Fibroblast of skin of back (primary cell): Measurements from ENCODE around the gene CDH23.
A peak's percentile ranks its signal among the peaks of the same experiment; 100 is the strongest.

Experiments
- DNase-seq: peaks from one replicate; pipeline ENCODE4 v3.0.0-alpha.2; 2013

CDH23 gene

GRCh38 chr10:71805776-71806703 lies 409.3 kb downstream of the CDH23 start:
- DNase-seq, result peak; percentile 47

- no peak for DNase-seq
These were observed 410.2 kb downstream of the CDH23 start for GRCh38 chr10:71806704-71807556.

GRCh38 chr10:71807557-71808510 lies 411.1 kb downstream of the CDH23 start:
- no peak for DNase-seq

GRCh38 chr10:71809628-71810027 lies 412.9 kb downstream of the CDH23 start:
- DNase-seq, result no peak

- DNase-seq, result no peak
These were observed 413.5 kb downstream of the CDH23 start for GRCh38 chr10:71810048-71810750.

GRCh38 chr10:71811351-71811750 lies 414.6 kb downstream of the CDH23 start:
- DNase-seq, result no peak

GRCh38 chr10:71812016-71812912 lies 415.5 kb downstream of the CDH23 start:
- peak; percentile 42 for DNase-seq

- DNase-seq, result no peak
These were observed 416.3 kb downstream of the CDH23 start for GRCh38 chr10:71812913-71813590.

GRCh38 chr10:71814922-71815411 lies 418.2 kb downstream of the CDH23 start:
- no peak for DNase-seq

- no peak for DNase-seq
These were observed 418.9 kb downstream of the CDH23 start for GRCh38 chr10:71815515-71816130.

GRCh38 chr10:71816421-71816851 lies 419.7 kb downstream of the CDH23 start:
- DNase-seq, result no peak

- no peak for DNase-seq
These were observed 420.4 kb downstream of the CDH23 start for GRCh38 chr10:71816936-71817618.

- no peak for DNase-seq
These were observed 421.3 kb downstream of the CDH23 start for GRCh38 chr10:71817831-71818655.

GRCh38 chr10:71818674-71819260 lies 422.0 kb downstream of the CDH23 start:
- DNase-seq, result no peak

- DNase-seq, result no peak
These were observed 422.7 kb downstream of the CDH23 start for GRCh38 chr10:71819441-71819861.

GRCh38 chr10:71819985-71820384 lies 423.3 kb downstream of the CDH23 start:
- no peak for DNase-seq

GRCh38 chr10:71820966-71821365 lies 424.2 kb downstream of the CDH23 start:
- no peak for DNase-seq
